HG02588 (cell line): ENCODE measurements around the gene RFPL1.
"Not testable (repeated sequence)": the region's sequence is repeated elsewhere in the genome, so short reads cannot be mapped to it uniquely, and the experiment has no call there.

Source experiments
- ATAC-seq: cut with Tn5 transposase; IDR thresholded peaks from one replicate; pipeline ENCODE4 v1.9.1; 2021; ENCODE audit warnings: mild to moderate bottlenecking, moderate library complexity; ENCODE audit not compliant: unreplicated experiment

Gene RFPL1

GRCh38 chr22:29438283-29438682 is at the start of gene RFPL1:
TSS of gene RFPL1 (plus strand) at chr22:29438583.
- ATAC-seq = not testable (repeated sequence)

- peak; percentile 3 for ATAC-seq
Measured at GRCh38 chr22:29388759-29389090, 49.7 kb upstream of the RFPL1 start.

- no peak for ATAC-seq
Measured at GRCh38 chr22:29390270-29390669, 48.1 kb upstream of the RFPL1 start.

GRCh38 chr22:29391546-29391945 is 46.8 kb upstream of the RFPL1 start:
- no peak for ATAC-seq

GRCh38 chr22:29393019-29393608 is 45.3 kb upstream of the RFPL1 start:
- ATAC-seq = no peak

GRCh38 chr22:29394931-29395581 is 43.3 kb upstream of the RFPL1 start:
- no peak for ATAC-seq

GRCh38 chr22:29396126-29396525 is 42.3 kb upstream of the RFPL1 start:
- ATAC-seq = no peak

- no peak for ATAC-seq
Measured at GRCh38 chr22:29397791-29398190, 40.6 kb upstream of the RFPL1 start.

GRCh38 chr22:29400576-29400975 is 37.8 kb upstream of the RFPL1 start:
- ATAC-seq = no peak

- ATAC-seq = not testable (repeated sequence)
Measured at GRCh38 chr22:29401538-29401937, 36.8 kb upstream of the RFPL1 start.

GRCh38 chr22:29408940-29409339 is 29.4 kb upstream of the RFPL1 start:
- no peak for ATAC-seq

GRCh38 chr22:29411569-29412211 is 26.7 kb upstream of the RFPL1 start:
- ATAC-seq = not testable (repeated sequence)

GRCh38 chr22:29412772-29413171 is 25.6 kb upstream of the RFPL1 start:
- ATAC-seq = not testable (repeated sequence)

- not testable (repeated sequence) for ATAC-seq
Measured at GRCh38 chr22:29414951-29415591, 23.3 kb upstream of the RFPL1 start.

GRCh38 chr22:29418704-29419103 is 19.7 kb upstream of the RFPL1 start:
- ATAC-seq = not testable (repeated sequence)

- no peak for ATAC-seq
Measured at GRCh38 chr22:29426476-29426875, 11.9 kb upstream of the RFPL1 start.

- ATAC-seq = no peak
Measured at GRCh38 chr22:29427176-29427760, 11.1 kb upstream of the RFPL1 start.

- no peak for ATAC-seq
Measured at GRCh38 chr22:29431986-29432385, 6.4 kb upstream of the RFPL1 start.

- no peak for ATAC-seq
Measured at GRCh38 chr22:29433856-29434255, 4.5 kb upstream of the RFPL1 start.

GRCh38 chr22:29434288-29434687 is 4.1 kb upstream of the RFPL1 start:
- no peak for ATAC-seq
